Neuronal stem cell (in vitro differentiated cells): ENCODE results near the gene STK32A.

Source experiments
- DNase-seq: peaks from one replicate; pipeline ENCODE4 v3.0.0-alpha.2; 2013; ENCODE audit warnings: low spot score
- H2AFZ ChIP-seq: one replicate; pipeline ENCODE4 v1.6.1; 2013; ENCODE audit warnings: mild to moderate bottlenecking, low read length, inconsistent platforms
- H2AK5ac ChIP-seq: 2 replicates; pipeline ENCODE4 v1.6.1; 2013; ENCODE audit warnings: low read depth, mild to moderate bottlenecking, inconsistent platforms, low read length, moderate library complexity, mixed read lengths
- H2BK120ac ChIP-seq: 2 replicates; pipeline ENCODE4 v1.6.1; 2013; ENCODE audit warnings: low read depth, mild to moderate bottlenecking, inconsistent platforms, low read length, moderate library complexity, mixed read lengths
- H2BK12ac ChIP-seq: one replicate; pipeline ENCODE4 v1.6.1; 2013; ENCODE audit warnings: low read length, inconsistent platforms
- H2BK15ac ChIP-seq: 2 replicates; pipeline ENCODE4 v1.6.1; 2013; ENCODE audit warnings: mild to moderate bottlenecking, low read length, inconsistent platforms, mixed read lengths
- H2BK5ac ChIP-seq: one replicate; pipeline ENCODE4 v1.6.1; 2013; ENCODE audit warnings: inconsistent platforms, mild to moderate bottlenecking, low read length, moderate library complexity
- H3K14ac ChIP-seq: one replicate; pipeline ENCODE4 v1.6.1; 2013; ENCODE audit warnings: low read length, inconsistent platforms
- H3K18ac ChIP-seq: 2 replicates; pipeline ENCODE4 v1.6.1; 2013; ENCODE audit warnings: low read length, inconsistent platforms
- H3K23ac ChIP-seq: 2 replicates; pipeline ENCODE4 v1.6.1; 2013; ENCODE audit warnings: low read depth, mild to moderate bottlenecking, mixed read lengths, low read length, inconsistent platforms; ENCODE audit not compliant: poor library complexity
- H3K27ac ChIP-seq: replicated peaks from 3 replicates; pipeline ENCODE4 v1.5.1; 2013; ENCODE audit warnings: low read length, inconsistent platforms
- H3K27me3 ChIP-seq, 3 experiments: 2 replicates each; pipeline ENCODE4 v1.6.1; 2013; ENCODE audit warnings: low read length in 3 of 3, mild to moderate bottlenecking in 2 of 3, inconsistent platforms in 1 of 3, low read depth in 1 of 3, mixed read lengths in 1 of 3, moderate library complexity in 1 of 3; ENCODE audit not compliant: control insufficient read depth in 3 of 3, insufficient read depth in 3 of 3
- H3K36me3 ChIP-seq, 2 donors: replicated peaks in 1 of 2; 2 replicates each; pipeline ENCODE4 v1.6.1; 2013; ENCODE audit warnings: low read length in 2 of 2; ENCODE audit not compliant: control insufficient read depth in 2 of 2, insufficient read depth in 2 of 2
- H3K4ac ChIP-seq: 2 replicates; pipeline ENCODE4 v1.6.1; 2013; ENCODE audit warnings: inconsistent platforms, mild to moderate bottlenecking, low read length, moderate library complexity
- H3K4me1 ChIP-seq, 2 donors: 1 replicate in 1 of 2; 2 replicates in 1 of 2; pipeline ENCODE4 v1.6.1; 2013; ENCODE audit warnings: low read length in 2 of 2, low read depth in 1 of 2; ENCODE audit not compliant: control insufficient read depth in 2 of 2, insufficient read depth in 1 of 2
- H3K4me2 ChIP-seq: one replicate; pipeline ENCODE4 v1.6.1; 2013; ENCODE audit warnings: mild to moderate bottlenecking, low read length, inconsistent platforms; ENCODE audit not compliant: insufficient read depth, poor library complexity, severe bottlenecking
- H3K4me3 ChIP-seq, 2 donors: 2 replicates each; pipeline ENCODE4 v1.5.1; 2013; ENCODE audit warnings: low read length in 2 of 2, mild to moderate bottlenecking in 2 of 2, inconsistent platforms in 1 of 2, moderate library complexity in 1 of 2
- H3K79me1 ChIP-seq: one replicate; pipeline ENCODE4 v1.6.1; 2013; ENCODE audit warnings: low read depth, mild to moderate bottlenecking, inconsistent platforms, low read length, moderate library complexity
- H3K9ac ChIP-seq: one replicate; pipeline ENCODE4 v1.6.1; 2013; ENCODE audit warnings: mild to moderate bottlenecking, low read depth, low read length, inconsistent platforms; ENCODE audit not compliant: poor library complexity
- H3K9me3 ChIP-seq, 2 donors: replicated peaks in 1 of 2; 2 replicates each; pipeline versions ENCODE3 to v1.6.1; 2013; ENCODE audit warnings: low read length in 2 of 2, mild to moderate bottlenecking in 2 of 2, inconsistent platforms in 1 of 2, low read depth in 1 of 2, mixed read lengths in 1 of 2, moderate library complexity in 1 of 2; ENCODE audit not compliant: control insufficient read depth in 2 of 2, insufficient read depth in 1 of 2
- H4K8ac ChIP-seq: one replicate; pipeline ENCODE4 v1.6.1; 2013; ENCODE audit warnings: low read depth, mild to moderate bottlenecking, inconsistent platforms, low read length, moderate library complexity
- H4K91ac ChIP-seq: one replicate; pipeline ENCODE4 v1.6.1; 2013; ENCODE audit warnings: low read length, low read depth, mild to moderate bottlenecking, inconsistent platforms; ENCODE audit not compliant: poor library complexity
- WGBS, 2 donors: extraction: QIAGEN DNeasy Blood & Tissue Kit; methylation state at CpG; one replicate each; pipeline ENCODE4 v1.1.7; 2013; ENCODE audit warnings: missing lambda C conversion rate in 2 of 2, mixed read lengths in 1 of 2; ENCODE audit not compliant: insufficient read length in 2 of 2, insufficient replicate concordance in 1 of 2; ENCODE audit errors: extremely low coverage in 2 of 2; 5-methylcytosine and 5-hydroxymethylcytosine counted together

STK32A gene

GRCh38 chr5:147348046-147348445, 113.2 kb downstream of the STK32A start:
- no peak overlapping the region for H3K18ac ChIP-seq
- WGBS, 2 donors = no CpG with 5 or more reads among the region's 2 CpGs
- H2BK5ac ChIP-seq = no peak overlapping the region
- DNase-seq = no peak
- H2AK5ac ChIP-seq = no peak overlapping the region
- H4K8ac ChIP-seq = no peak overlapping the region
- no peak overlapping the region for H3K4ac ChIP-seq
- peaks cover 0 to 3% of the 10 kb centered on the region in 2 donors for H3K4me1 ChIP-seq
- H3K79me1 ChIP-seq = no peaks in the 10 kb centered on the region
- H2BK15ac ChIP-seq = no peak overlapping the region
- no peak overlapping the region for H3K4me3 ChIP-seq
- no peak overlapping the region for H3K27ac ChIP-seq
- H2BK120ac ChIP-seq = no peak overlapping the region
- no peaks in the 10 kb centered on the region for H3K9me3 ChIP-seq
- H3K14ac ChIP-seq = no peak overlapping the region
- H3K23ac ChIP-seq = no peak overlapping the region
- no peak overlapping the region for H3K4me2 ChIP-seq
- no peak overlapping the region for H2BK12ac ChIP-seq
- no peaks in the 10 kb centered on the region for H3K36me3 ChIP-seq
- H3K9ac ChIP-seq = no peak overlapping the region
- no peak overlapping the region for H2AFZ ChIP-seq
- H4K91ac ChIP-seq = no peak overlapping the region
- H3K27me3 ChIP-seq = peaks cover 0 to 3% (median 0%) of the 10 kb centered on the region in 3 experiments

- Histone ChIP-seq H2BK15ac (no peak overlapping the region), H3K4me3 (no peak overlapping the region), H3K4ac (no peak overlapping the region), H3K27me3 (peaks cover 0 to 3% (median 0%) of the 10 kb centered on the region in 3 experiments), H2BK12ac (no peak overlapping the region), H3K79me1 (no peaks in the 10 kb centered on the region), H2AK5ac (no peak overlapping the region), H3K23ac (no peak overlapping the region), H2AFZ (no peak overlapping the region), H3K18ac (no peak overlapping the region), H3K9me3 (no peaks in the 10 kb centered on the region), H3K9ac (no peak overlapping the region), H3K27ac (no peak overlapping the region), H3K14ac (no peak overlapping the region), H3K4me1 (peaks cover 0 to 3% of the 10 kb centered on the region in 2 donors), H4K91ac (no peak overlapping the region), H4K8ac (no peak overlapping the region), H2BK5ac (no peak overlapping the region), H3K4me2 (no peak overlapping the region), H2BK120ac (no peak overlapping the region), H3K36me3 (no peaks in the 10 kb centered on the region)
- WGBS, 2 donors = no CpG with 5 or more reads among the region's 5 CpGs
- no peak for DNase-seq
Measured at GRCh38 chr5:147348451-147348850, 113.6 kb downstream of the STK32A start.

GRCh38 chr5:147349241-147349640, 114.4 kb downstream of the STK32A start:
- Histone ChIP-seq H3K14ac (no peak overlapping the region), H3K79me1 (no peaks in the 10 kb centered on the region), H3K4me1 (peaks cover 0 to 3% of the 10 kb centered on the region in 2 donors), H4K91ac (no peak overlapping the region), H3K9me3 (no peaks in the 10 kb centered on the region), H3K36me3 (no peaks in the 10 kb centered on the region), H3K9ac (no peak overlapping the region), H2AK5ac (no peak overlapping the region), H2AFZ (no peak overlapping the region), H4K8ac (no peak overlapping the region), H3K18ac (no peak overlapping the region), H3K4ac (no peak overlapping the region), H2BK12ac (no peak overlapping the region), H2BK120ac (no peak overlapping the region), H3K27me3 (peaks cover 0 to 3% (median 0%) of the 10 kb centered on the region in 3 experiments), H3K27ac (no peak overlapping the region), H3K4me3 (no peak overlapping the region), H3K4me2 (no peak overlapping the region), H2BK15ac (no peak overlapping the region), H3K23ac (no peak overlapping the region), H2BK5ac (no peak overlapping the region)
- WGBS, 2 donors = no CpG with 5 or more reads among the region's 2 CpGs
- DNase-seq = no peak

- Histone ChIP-seq H3K4me2 (no peak overlapping the region), H2AK5ac (no peak overlapping the region)
Measured at GRCh38 chr5:147359101-147359500, 124.3 kb downstream of the STK32A start.

More at GRCh38 chr5:147359101-147359500, 124.3 kb downstream of the STK32A start:
- WGBS, 2 donors = no CpG with 5 or more reads among the region's 1 CpG
- Histone ChIP-seq H2BK5ac (no peak overlapping the region), H2BK15ac (no peak overlapping the region), H4K8ac (no peak overlapping the region), H3K14ac (no peak overlapping the region), H3K9ac (no peak overlapping the region), H2AFZ (no peak overlapping the region), H2BK120ac (no peak overlapping the region), H3K9me3 (no peaks in the 10 kb centered on the region), H3K4me1 (no peaks in the 10 kb centered on the region), H4K91ac (no peak overlapping the region), H3K4me3 (no peak overlapping the region), H2BK12ac (no peak overlapping the region), H3K4ac (no peak overlapping the region), H3K23ac (no peak overlapping the region), H3K27me3 (peaks cover 0 to 11% (median 0%) of the 10 kb centered on the region in 3 experiments), H3K27ac (no peak overlapping the region), H3K36me3 (no peaks in the 10 kb centered on the region), H3K79me1 (no peaks in the 10 kb centered on the region), H3K18ac (no peak overlapping the region)
- DNase-seq = no peak
